ENCODE measurements around the gene ANKRD23.

DNA sequence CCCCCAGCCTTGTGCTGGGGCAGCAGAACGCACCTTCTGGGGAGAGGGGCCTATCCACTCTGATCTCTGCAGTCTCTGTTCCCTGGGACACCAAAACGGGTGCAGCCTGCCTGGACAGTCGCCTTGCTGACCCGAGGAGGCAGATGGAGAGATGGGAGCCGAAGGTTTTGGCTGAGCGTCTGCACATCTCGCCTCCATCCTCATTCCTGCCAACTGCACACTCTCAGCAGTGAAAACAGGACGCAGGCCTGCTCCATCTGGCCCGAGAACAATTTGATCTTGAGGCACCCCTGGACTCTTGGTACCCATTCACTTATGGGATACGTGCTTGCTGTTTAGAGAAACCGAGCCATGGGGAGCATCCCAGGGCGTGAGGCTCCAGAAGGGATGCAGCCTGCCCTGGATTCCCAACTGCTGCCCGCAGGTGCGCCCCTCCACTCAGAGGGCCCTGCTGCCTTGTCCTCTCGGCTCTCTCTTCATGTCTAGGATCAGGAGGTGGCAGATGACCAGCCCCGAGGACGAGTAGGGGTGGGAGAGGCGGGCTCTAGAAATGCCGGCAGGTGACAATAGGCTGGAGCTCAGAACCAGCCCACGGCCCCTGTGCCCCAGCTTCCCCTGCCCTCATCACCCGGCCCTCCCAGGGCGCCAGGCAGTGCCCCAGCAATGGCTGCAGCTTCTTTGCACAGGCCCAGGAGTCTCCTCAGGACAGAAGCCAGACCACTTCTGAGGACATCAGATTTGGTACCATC is 35.1 kb upstream of the ANKRD23 start:
- TF ChIP-seq, protein P1, sequence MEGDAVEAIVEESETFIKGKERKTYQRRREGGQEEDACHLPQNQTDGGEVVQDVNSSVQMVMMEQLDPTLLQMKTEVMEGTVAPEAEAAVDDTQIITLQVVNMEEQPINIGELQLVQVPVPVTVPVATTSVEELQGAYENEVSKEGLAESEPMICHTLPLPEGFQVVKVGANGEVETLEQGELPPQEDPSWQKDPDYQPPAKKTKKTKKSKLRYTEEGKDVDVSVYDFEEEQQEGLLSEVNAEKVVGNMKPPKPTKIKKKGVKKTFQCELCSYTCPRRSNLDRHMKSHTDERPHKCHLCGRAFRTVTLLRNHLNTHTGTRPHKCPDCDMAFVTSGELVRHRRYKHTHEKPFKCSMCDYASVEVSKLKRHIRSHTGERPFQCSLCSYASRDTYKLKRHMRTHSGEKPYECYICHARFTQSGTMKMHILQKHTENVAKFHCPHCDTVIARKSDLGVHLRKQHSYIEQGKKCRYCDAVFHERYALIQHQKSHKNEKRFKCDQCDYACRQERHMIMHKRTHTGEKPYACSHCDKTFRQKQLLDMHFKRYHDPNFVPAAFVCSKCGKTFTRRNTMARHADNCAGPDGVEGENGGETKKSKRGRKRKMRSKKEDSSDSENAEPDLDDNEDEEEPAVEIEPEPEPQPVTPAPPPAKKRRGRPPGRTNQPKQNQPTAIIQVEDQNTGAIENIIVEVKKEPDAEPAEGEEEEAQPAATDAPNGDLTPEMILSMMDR (IDR thresholded peaks at IDR 0.05; ENCODE audit: low read length) = no peak
- TF ChIP-seq EZH2 (optimal IDR thresholded peaks at IDR 0.05; ENCODE audit: low read depth, low read length) = no peak
- TF ChIP-seq EZH2phosphoT487 (IDR thresholded peaks at IDR 0.05; ENCODE audit: low read length) = no peak
